HepG2 (cell line): Measurements from ENCODE around the gene COQ5. TPM values are rescaled to one million over a fixed set of nuclear protein-coding genes. Genes with fewer than 3 reads are reported as not detected.

Experiments used
- AKAP8 ChIP-seq: sonication (generic); formaldehyde crosslinking; IDR thresholded peaks from 2 replicates; pipeline ENCODE4 v1.5.1; 2020; ENCODE audit warnings: mild to moderate bottlenecking, missing genetic modification reagents
- BORCS8-MEF2B ChIP-seq: sonication (generic); formaldehyde crosslinking; IDR thresholded peaks from 2 replicates; pipeline ENCODE4 v1.8.0; 2022; ENCODE audit warnings: mild to moderate bottlenecking, missing genetic modification reagents
- HDAC1 ChIP-seq: sonication (generic); formaldehyde crosslinking; IDR thresholded peaks from 2 replicates; pipeline ENCODE4 v1.5.1; 2020; ENCODE audit warnings: mild to moderate bottlenecking, missing genetic modification reagents
- HMGXB4 ChIP-seq, 2 experiments: sonication (generic) in 1 of 2; formaldehyde crosslinking in 1 of 2; IDR thresholded peaks; 2 replicates each; pipeline versions ENCODE4 v1.4.0 to v1.6.1; 2018 to 2020; ENCODE audit warnings: missing genetic modification reagents in 2 of 2, borderline replicate concordance in 1 of 2, low read depth in 1 of 2, mild to moderate bottlenecking in 1 of 2, missing biosample characterization in 1 of 2
- IRX3 ChIP-seq: sonication (generic); formaldehyde crosslinking; IDR thresholded peaks from 2 replicates; pipeline ENCODE4 v1.8.1; 2023; ENCODE audit warnings: mild to moderate bottlenecking, low read depth, missing genetic modification reagents, borderline replicate concordance
- KDM1A ChIP-seq: IDR thresholded peaks from 2 replicates; pipeline ENCODE4 v1.6.1; 2016; ENCODE audit warnings: missing compliant biosample characterization
- KDM3A ChIP-seq: IDR thresholded peaks from 2 replicates; pipeline ENCODE4 v1.6.1; 2018; ENCODE audit warnings: low read depth, missing compliant biosample characterization
- MAFF ChIP-seq: IDR thresholded peaks from 2 replicates; pipeline ENCODE4 v1.6.1; 2011; ENCODE audit warnings: low read depth, low read length, improper control_type of control experiment
- PRDM15 ChIP-seq: sonication (generic); formaldehyde crosslinking; IDR thresholded peaks from 2 replicates; pipeline ENCODE4 v1.4.0; 2020; ENCODE audit warnings: missing genetic modification reagents
- SMYD3 ChIP-seq: sonication (generic); formaldehyde crosslinking; IDR thresholded peaks from 2 replicates; pipeline ENCODE4 v1.8.1; 2023; ENCODE audit warnings: mild to moderate bottlenecking, missing genetic modification reagents
- TFDP1 ChIP-seq: IDR thresholded peaks from 2 replicates; pipeline ENCODE4 v1.6.1; 2016; ENCODE audit warnings: missing compliant biosample characterization, missing genetic modification reagents, borderline replicate concordance
- THAP11 ChIP-seq: IDR thresholded peaks from 2 replicates; pipeline ENCODE4 v1.6.1; 2016; ENCODE audit warnings: missing biosample characterization, missing genetic modification reagents
- ZBTB20 ChIP-seq: sonication (generic); formaldehyde crosslinking; IDR thresholded peaks from 2 replicates; pipeline ENCODE4 v1.8.1; 2023; ENCODE audit warnings: missing genetic modification reagents, low read depth, mild to moderate bottlenecking, borderline replicate concordance
- ZHX1 ChIP-seq: sonication (generic); formaldehyde crosslinking; IDR thresholded peaks from 2 replicates; pipeline ENCODE4 v1.8.1; 2022; ENCODE audit warnings: low read depth, mild to moderate bottlenecking, missing genetic modification reagents
- ZNF326 ChIP-seq: sonication (generic); formaldehyde crosslinking; IDR thresholded peaks from 2 replicates; pipeline ENCODE4 v1.4.0; 2020; ENCODE audit warnings: missing genetic modification reagents, borderline replicate concordance
- ZNF550 ChIP-seq: sonication (generic); formaldehyde crosslinking; IDR thresholded peaks from 2 replicates; pipeline ENCODE4 v1.4.0; 2020; ENCODE audit warnings: mild to moderate bottlenecking, missing genetic modification reagents, borderline replicate concordance
- ZNF607 ChIP-seq: sonication (generic); formaldehyde crosslinking; IDR thresholded peaks from 2 replicates; pipeline ENCODE4 v1.5.1; 2020; ENCODE audit warnings: missing genetic modification reagents, mild to moderate bottlenecking, borderline replicate concordance
- ZNF678 ChIP-seq: sonication (generic); formaldehyde crosslinking; IDR thresholded peaks from 2 replicates; pipeline ENCODE4 v1.4.0; 2020; ENCODE audit warnings: mild to moderate bottlenecking, missing genetic modification reagents
- ZNF7 ChIP-seq: IDR thresholded peaks from 2 replicates; pipeline ENCODE4 v1.6.1; 2016; ENCODE audit warnings: missing biosample characterization, missing genetic modification reagents
- ZNF747 ChIP-seq: sonication (generic); formaldehyde crosslinking; IDR thresholded peaks from 2 replicates; pipeline ENCODE4 v1.8.1; 2023; ENCODE audit warnings: missing genetic modification reagents, mild to moderate bottlenecking, borderline replicate concordance
- polyA plus RNA-seq, 8 experiments: library from polyadenylated mRNA; depleted of rRNA in 3 of 8; stranded (reverse) in 7 of 8; unstranded in 1 of 8; fragments of >200 nt; fragmentation: Illumina TruSeq in 4 of 8; extraction: Trizol in 4 of 8; gene quantifications; 2 replicates each; pipeline versions ENCODE4 v1.2.1 to v1.2.3, GENCODE V29; 2011 to 2016; ENCODE audit warnings: low read depth in 4 of 8, missing spikeins in 1 of 8, mixed read lengths in 1 of 8; ENCODE audit not compliant: insufficient read depth in 1 of 8
- total RNA-seq, 5 experiments: library from RNA; depleted of rRNA; stranded (reverse); fragments of >200 nt; fragmentation: Illumina TruSeq; extraction: Trizol; gene quantifications; 2 replicates each; pipeline ENCODE4 v1.2.3, GENCODE V29; 2016; ENCODE audit warnings: low read depth in 1 of 5

COQ5 gene
- total and polyA plus RNA-seq, 2 of the 13 experiments (the other 11 are each of a cell fraction or from before 2014, with no cell fraction given) = 36.4 to 41.5 TPM

GRCh38 chr12:120495731-120496412, 33.1 kb downstream of the COQ5 start, which contains the start of gene DYNLL1 (continued):
- 0 out of 2 replicates have a peak, but pooled peaks have one; percentile 46 for TF ChIP-seq ZHX1 (CRISPR knock-in tag)
- no peak for TF ChIP-seq MAFF
- no peak for TF ChIP-seq ZNF607 (CRISPR knock-in tag)
- no peak for TF ChIP-seq ZNF7 (CRISPR knock-in tag)
- no peak for TF ChIP-seq PRDM15 (CRISPR knock-in tag)
- no peak for TF ChIP-seq ZNF550 (CRISPR knock-in tag)
- peak; percentile 13; the same call in 1 of the 2 replicates for TF ChIP-seq SMYD3 (CRISPR knock-in tag)
- no peak for TF ChIP-seq HMGXB4 (CRISPR knock-in tag; IDR thresholded peaks at IDR 0.05; ENCODE audit: borderline replicate concordance in 1 of 2, low read depth in 1 of 2)
- peak; percentile 85 for TF ChIP-seq THAP11 (CRISPR knock-in tag)
- TF ChIP-seq ZBTB20 = no peak
- TF ChIP-seq ZNF326 (CRISPR knock-in tag) = no peak
- no peak for TF ChIP-seq KDM3A
- TF ChIP-seq KDM1A (CRISPR knock-in tag) = no peak
- no peak; the same call in 1 of the 2 replicates for TF ChIP-seq AKAP8 (CRISPR knock-in tag)
- peak; percentile 30; the same call in 1 of the 2 replicates for TF ChIP-seq TFDP1 (CRISPR knock-in tag)
- 0 out of 2 replicates have a peak, but pooled peaks have one; percentile 47 for TF ChIP-seq ZNF747 (CRISPR knock-in tag)
- TF ChIP-seq BORCS8-MEF2B (CRISPR knock-in tag) = peak; percentile 55; the same call in 1 of the 2 replicates
- TF ChIP-seq IRX3 (CRISPR knock-in tag) = no peak
- TF ChIP-seq HDAC1 (CRISPR knock-in tag) = peak; percentile 96
- TF ChIP-seq ZNF678 (CRISPR knock-in tag) = 0 out of 2 replicates have a peak, but pooled peaks have one; percentile 27
